ENCODE data around the gene RASSF3.
A peak's percentile ranks its signal among the peaks of the same experiment; 100 is the strongest.
"Not testable (repeated sequence)": the region's sequence is repeated elsewhere in the genome, so short reads cannot be mapped to it uniquely, and the experiment has no call there.

Gene RASSF3

GRCh38 chr12:64610079-64610659, at the start of gene RASSF3:
TSS of gene RASSF3 (plus strand) at chr12:64610495. CDS start at chr12:64610633, 138 bp downstream.
- DNase-seq (ENCODE audit: low spot score) = peak; percentile 86

- no peak for DNase-seq (ENCODE audit: low spot score)
These were observed 48.8 kb upstream of the RASSF3 start for GRCh38 chr12:64561302-64562136.

- DNase-seq (ENCODE audit: low spot score) = no peak
These were observed 44.2 kb upstream of the RASSF3 start for GRCh38 chr12:64566122-64566521.

GRCh38 chr12:64566831-64567517, 43.3 kb upstream of the RASSF3 start:
- peak; percentile 67 for DNase-seq (ENCODE audit: low spot score)

GRCh38 chr12:64567570-64567969, 42.7 kb upstream of the RASSF3 start:
- DNase-seq (ENCODE audit: low spot score) = no peak

GRCh38 chr12:64568298-64568697, 42.0 kb upstream of the RASSF3 start:
- no peak for DNase-seq (ENCODE audit: low spot score)

- no peak for DNase-seq (ENCODE audit: low spot score)
These were observed 40.2 kb upstream of the RASSF3 start for GRCh38 chr12:64569923-64570691.

- no peak for DNase-seq (ENCODE audit: low spot score)
These were observed 38.9 kb upstream of the RASSF3 start for GRCh38 chr12:64571411-64571810.

GRCh38 chr12:64572241-64572640, 38.1 kb upstream of the RASSF3 start:
- no peak for DNase-seq (ENCODE audit: low spot score)

GRCh38 chr12:64574837-64575236, 35.5 kb upstream of the RASSF3 start:
- DNase-seq (ENCODE audit: low spot score) = no peak

- DNase-seq (ENCODE audit: low spot score) = no peak
These were observed 33.2 kb upstream of the RASSF3 start for GRCh38 chr12:64577046-64577445.

GRCh38 chr12:64578566-64578965, 31.7 kb upstream of the RASSF3 start:
- DNase-seq (ENCODE audit: low spot score) = no peak

- no peak for DNase-seq (ENCODE audit: low spot score)
These were observed 29.6 kb upstream of the RASSF3 start for GRCh38 chr12:64580681-64581080.

GRCh38 chr12:64582114-64582513, 28.2 kb upstream of the RASSF3 start:
- DNase-seq (ENCODE audit: low spot score) = no peak

GRCh38 chr12:64582862-64583261, 27.4 kb upstream of the RASSF3 start:
- DNase-seq (ENCODE audit: low spot score) = no peak

- DNase-seq (ENCODE audit: low spot score) = not testable (repeated sequence)
These were observed 26.9 kb upstream of the RASSF3 start for GRCh38 chr12:64583395-64583770.

- DNase-seq (ENCODE audit: low spot score) = no peak
These were observed 26.4 kb upstream of the RASSF3 start for GRCh38 chr12:64583771-64584421.

GRCh38 chr12:64585104-64585503, 25.2 kb upstream of the RASSF3 start:
- no peak for DNase-seq (ENCODE audit: low spot score)

- no peak for DNase-seq (ENCODE audit: low spot score)
These were observed 22.8 kb upstream of the RASSF3 start for GRCh38 chr12:64587447-64587846.

- no peak for DNase-seq (ENCODE audit: low spot score)
These were observed 20.1 kb upstream of the RASSF3 start for GRCh38 chr12:64590183-64590582.

GRCh38 chr12:64595863-64596793, 14.2 kb upstream of the RASSF3 start:
- no peak for DNase-seq (ENCODE audit: low spot score)
